ENCODE results near the gene SPSB2. TPM values are rescaled to one million over a fixed set of nuclear protein-coding genes. Genes with fewer than 3 reads are reported as not detected.
"Not testable (repeated sequence)": the region's sequence is repeated elsewhere in the genome, so short reads cannot be mapped to it uniquely, and the experiment has no call there.

Gene SPSB2
- total RNA-seq, 1 donor from 2014 or later = 6.2 TPM

DNA sequence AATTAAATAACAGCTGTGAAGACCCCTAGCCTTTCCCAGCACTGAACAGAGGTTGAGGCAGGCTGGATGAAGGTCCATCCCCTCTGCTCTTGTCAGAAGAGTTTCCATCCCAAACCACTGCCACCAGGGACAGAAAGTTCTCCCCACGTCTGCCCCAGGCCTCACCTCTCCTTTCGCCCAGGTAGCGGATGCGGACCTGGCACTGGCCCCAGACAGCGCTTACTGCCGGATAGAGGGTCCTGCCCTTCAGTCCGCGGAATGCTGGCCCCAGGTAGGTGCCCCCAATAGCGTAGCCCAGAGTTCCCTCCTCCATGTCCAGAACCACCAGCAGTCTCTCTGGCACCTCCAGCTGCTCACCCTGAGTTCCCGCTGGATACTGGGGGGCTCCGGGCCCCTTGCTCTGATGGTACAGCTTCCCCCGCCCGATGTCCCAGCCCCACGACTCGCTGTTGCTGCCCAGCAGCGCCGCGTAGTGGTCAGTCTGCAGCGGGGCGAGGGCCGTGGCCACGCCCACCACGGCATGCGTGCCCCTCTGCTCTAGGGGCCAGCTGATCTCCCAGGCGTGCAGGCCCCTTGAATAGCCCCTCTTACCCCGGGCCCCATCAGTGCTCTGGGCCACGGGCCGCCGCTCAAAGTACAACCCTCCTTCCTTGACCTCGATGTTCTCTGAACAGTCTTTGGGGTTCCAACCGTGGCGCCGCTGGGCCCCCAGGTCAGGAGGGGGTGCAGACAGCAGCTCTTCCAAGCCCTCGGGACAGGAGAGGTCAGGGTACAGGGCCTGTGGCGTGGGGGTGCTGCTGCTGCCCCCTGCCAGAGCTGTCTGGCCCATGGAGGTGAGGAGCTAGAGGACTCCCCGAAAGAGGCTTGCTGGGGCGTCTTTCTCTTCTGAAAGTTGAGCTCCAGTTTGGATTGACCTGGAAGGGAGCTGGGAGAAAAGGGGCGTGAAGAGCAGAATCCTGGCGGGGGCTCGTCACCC lies 742 bp downstream of the SPSB2 start:
- Mint-ChIP-seq H3K4me3 (peak overlapping the region; percentile 97), H3K4me1 (peaks cover 46% of the 10 kb centered on the region), H3K9me3 (no peaks in the 10 kb centered on the region), H3K27me3 (ENCODE audit: low read depth) (peaks cover 15% of the 10 kb centered on the region), H3K27ac (ENCODE audit: unreplicated experiment) (peak overlapping the region; percentile 50), H3K36me3 (ENCODE audit: low read depth) (peaks cover 25% of the 10 kb centered on the region)
- peak; percentile 96 for DNase-seq (ENCODE audit: low read depth, low spot score)
- TF ChIP-seq, protein P1, sequence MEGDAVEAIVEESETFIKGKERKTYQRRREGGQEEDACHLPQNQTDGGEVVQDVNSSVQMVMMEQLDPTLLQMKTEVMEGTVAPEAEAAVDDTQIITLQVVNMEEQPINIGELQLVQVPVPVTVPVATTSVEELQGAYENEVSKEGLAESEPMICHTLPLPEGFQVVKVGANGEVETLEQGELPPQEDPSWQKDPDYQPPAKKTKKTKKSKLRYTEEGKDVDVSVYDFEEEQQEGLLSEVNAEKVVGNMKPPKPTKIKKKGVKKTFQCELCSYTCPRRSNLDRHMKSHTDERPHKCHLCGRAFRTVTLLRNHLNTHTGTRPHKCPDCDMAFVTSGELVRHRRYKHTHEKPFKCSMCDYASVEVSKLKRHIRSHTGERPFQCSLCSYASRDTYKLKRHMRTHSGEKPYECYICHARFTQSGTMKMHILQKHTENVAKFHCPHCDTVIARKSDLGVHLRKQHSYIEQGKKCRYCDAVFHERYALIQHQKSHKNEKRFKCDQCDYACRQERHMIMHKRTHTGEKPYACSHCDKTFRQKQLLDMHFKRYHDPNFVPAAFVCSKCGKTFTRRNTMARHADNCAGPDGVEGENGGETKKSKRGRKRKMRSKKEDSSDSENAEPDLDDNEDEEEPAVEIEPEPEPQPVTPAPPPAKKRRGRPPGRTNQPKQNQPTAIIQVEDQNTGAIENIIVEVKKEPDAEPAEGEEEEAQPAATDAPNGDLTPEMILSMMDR (conservative IDR thresholded peaks at IDR 0.05) = peak; percentile 100

DNA sequence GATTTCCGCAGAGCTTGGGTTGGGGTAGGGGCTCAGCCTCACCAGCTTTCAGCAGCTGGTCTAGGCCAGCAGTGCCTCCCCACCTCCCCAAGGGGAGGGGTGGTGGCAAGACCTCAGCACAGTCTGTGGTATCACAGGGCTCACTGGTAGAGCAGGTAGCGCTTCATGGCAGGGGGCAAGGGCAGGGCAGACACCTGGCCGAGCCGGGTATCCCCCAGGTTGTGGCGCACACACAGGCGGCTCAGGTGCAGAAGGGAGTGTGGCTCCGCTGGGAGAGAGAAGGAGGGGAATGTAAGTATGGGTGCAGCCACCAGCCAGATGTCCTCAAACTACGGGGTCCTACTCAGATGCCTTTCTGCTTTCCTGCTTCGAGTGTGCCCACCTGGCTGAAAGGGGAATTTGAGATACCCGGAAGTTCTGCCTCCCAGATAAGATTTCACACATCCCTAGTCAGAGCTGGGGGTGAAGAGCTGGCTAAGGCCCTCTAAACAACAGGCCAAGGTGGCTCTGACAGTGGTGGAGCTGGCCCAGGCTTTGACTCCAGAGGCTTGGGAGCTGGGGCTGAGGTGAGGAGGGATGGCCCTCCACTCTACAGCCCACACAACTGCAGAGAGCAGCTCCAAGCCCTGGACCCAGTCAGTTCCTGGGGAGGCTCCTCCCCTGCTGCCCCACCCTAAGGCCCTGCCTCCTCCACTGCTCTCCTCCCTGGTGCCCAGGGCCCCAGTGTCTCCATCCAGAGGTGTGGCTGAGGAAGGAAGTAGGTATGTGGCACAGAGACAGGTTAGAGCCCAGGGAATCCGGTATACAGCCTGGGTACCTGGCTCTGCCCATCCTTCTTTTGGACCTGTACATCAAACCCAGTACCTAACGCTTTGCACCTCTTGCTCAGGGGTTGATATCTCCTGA lies 1.8 kb downstream of the SPSB2 start:
- Mint-ChIP-seq H3K4me1 (peaks cover 52% of the 10 kb centered on the region), H3K9me3 (no peaks in the 10 kb centered on the region), H3K27ac (ENCODE audit: unreplicated experiment) (no peak overlapping the region)

DNA sequence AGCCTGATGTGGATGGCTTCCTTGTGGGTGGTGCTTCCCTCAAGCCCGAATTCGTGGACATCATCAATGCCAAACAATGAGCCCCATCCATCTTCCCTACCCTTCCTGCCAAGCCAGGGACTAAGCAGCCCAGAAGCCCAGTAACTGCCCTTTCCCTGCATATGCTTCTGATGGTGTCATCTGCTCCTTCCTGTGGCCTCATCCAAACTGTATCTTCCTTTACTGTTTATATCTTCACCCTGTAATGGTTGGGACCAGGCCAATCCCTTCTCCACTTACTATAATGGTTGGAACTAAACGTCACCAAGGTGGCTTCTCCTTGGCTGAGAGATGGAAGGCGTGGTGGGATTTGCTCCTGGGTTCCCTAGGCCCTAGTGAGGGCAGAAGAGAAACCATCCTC lies 2.8 kb downstream of the SPSB2 start:
- not testable (repeated sequence) for H3K27ac Mint-ChIP-seq (ENCODE audit: unreplicated experiment); DNase-seq (ENCODE audit: low read depth, low spot score); H3K9me3 Mint-ChIP-seq
- H3K27me3 Mint-ChIP-seq (ENCODE audit: low read depth) = peaks cover 15% of the 10 kb centered on the region
- H3K4me3 Mint-ChIP-seq = peak overlapping the region; percentile 97
- peaks cover 24% of the 10 kb centered on the region for H3K36me3 Mint-ChIP-seq (ENCODE audit: low read depth)
- peaks cover 52% of the 10 kb centered on the region for H3K4me1 Mint-ChIP-seq

More for the DNA sequence above, 1.8 kb downstream of the SPSB2 start:
- DNase-seq (ENCODE audit: low read depth, low spot score) = no peak
- Mint-ChIP-seq H3K36me3 (ENCODE audit: low read depth) (peaks cover 21% of the 10 kb centered on the region), H3K27me3 (ENCODE audit: low read depth) (peaks cover 15% of the 10 kb centered on the region), H3K4me3 (peak overlapping the region; percentile 97)
- TF ChIP-seq, protein P1 (conservative IDR thresholded peaks at IDR 0.05) = no peak

DNA sequence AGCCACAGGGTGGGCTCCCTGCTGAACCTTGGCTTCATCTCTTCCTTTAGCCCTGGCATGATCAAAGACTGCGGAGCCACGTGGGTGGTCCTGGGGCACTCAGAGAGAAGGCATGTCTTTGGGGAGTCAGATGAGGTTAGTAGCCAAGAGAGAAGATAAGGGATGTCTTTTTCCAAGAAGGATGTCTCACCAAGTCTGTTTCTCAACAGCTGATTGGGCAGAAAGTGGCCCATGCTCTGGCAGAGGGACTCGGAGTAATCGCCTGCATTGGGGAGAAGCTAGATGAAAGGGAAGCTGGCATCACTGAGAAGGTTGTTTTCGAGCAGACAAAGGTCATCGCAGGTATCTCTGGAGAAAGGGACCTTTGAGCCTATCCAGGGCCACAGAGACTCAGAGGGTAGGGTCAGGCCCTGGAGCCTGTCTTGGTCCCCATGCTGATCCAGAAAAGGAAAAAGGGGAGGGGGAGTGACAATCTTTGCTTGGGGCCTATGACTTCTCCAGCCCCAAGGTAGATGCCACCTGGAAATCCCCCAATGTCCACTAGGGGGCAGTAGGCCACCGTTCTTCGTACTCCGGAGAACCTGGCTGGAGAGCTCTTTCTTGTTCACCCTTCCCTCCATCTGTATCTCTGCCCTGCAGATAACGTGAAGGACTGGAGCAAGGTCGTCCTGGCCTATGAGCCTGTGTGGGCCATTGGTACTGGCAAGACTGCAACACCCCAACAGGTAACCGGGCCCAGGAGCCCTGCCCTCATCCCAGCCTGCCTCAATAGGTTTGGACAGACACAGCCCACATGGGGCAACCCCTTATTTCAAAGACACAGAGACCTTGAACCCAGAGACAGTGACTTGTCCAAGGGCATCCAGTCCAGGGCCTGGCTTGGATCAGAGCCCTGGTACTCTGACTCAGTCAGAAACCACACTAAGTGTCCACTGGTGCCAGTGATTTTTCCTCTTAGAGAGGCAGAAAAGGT lies 3.8 kb downstream of the SPSB2 start:
- peaks cover 52% of the 10 kb centered on the region for H3K4me1 Mint-ChIP-seq
- peaks cover 30% of the 10 kb centered on the region for H3K36me3 Mint-ChIP-seq (ENCODE audit: low read depth)
- TF ChIP-seq, protein P1 (conservative IDR thresholded peaks at IDR 0.05) = peak; percentile 99
- peak; percentile 85 for DNase-seq (ENCODE audit: low read depth, low spot score)
- peak overlapping the region; percentile 68 for H3K27ac Mint-ChIP-seq (ENCODE audit: unreplicated experiment)
- H3K4me3 Mint-ChIP-seq = peak overlapping the region; percentile 97
- H3K27me3 Mint-ChIP-seq (ENCODE audit: low read depth) = peaks cover 15% of the 10 kb centered on the region
- H3K9me3 Mint-ChIP-seq = no peaks in the 10 kb centered on the region

DNA sequence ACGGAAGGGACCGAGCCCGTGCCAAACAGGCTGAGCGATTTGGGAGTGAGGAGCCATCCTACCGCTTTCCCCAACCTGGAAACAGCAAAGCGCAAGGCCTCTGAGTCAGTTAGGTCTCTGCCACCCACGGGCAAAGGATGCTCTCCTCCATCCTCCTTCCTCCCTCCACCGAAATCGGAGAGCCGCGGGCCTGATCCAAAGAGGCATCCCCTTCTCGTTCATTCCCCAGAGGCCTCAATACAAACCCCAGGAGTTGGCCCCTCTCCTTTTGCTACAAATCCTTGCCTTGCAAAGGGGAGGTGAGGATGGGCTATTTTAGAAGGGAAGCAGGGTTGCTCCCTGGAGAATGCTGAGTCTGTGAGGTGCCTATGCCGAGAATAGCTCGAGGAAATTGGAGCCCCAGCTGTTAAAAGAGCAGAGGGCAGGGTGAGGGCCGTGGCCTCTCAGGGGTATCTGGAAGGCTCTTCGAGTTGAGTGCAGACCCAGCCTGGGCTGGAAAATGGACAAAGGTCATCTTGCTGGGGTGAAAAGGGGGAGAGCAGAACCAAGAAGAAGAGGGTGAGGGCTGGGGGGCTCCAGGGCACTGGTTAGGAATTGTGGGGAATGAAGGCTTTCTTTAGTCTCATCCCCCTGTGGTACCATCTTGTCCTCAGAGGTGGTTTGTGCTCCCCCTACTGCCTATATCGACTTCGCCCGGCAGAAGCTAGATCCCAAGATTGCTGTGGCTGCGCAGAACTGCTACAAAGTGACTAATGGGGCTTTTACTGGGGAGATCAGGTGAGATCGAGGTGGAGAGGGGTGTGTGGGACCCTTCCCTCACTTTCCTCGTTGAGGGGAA lies 4.7 kb downstream of the SPSB2 start:
- Mint-ChIP-seq H3K27ac (ENCODE audit: unreplicated experiment) (peak overlapping the region; percentile 83), H3K4me3 (peak overlapping the region; percentile 97), H3K4me1 (peaks cover 46% of the 10 kb centered on the region), H3K27me3 (ENCODE audit: low read depth) (peaks cover 15% of the 10 kb centered on the region), H3K36me3 (ENCODE audit: low read depth) (peaks cover 32% of the 10 kb centered on the region), H3K9me3 (no peaks in the 10 kb centered on the region)
- TF ChIP-seq, protein P1 (conservative IDR thresholded peaks at IDR 0.05) = no peak
- DNase-seq (ENCODE audit: low read depth, low spot score) = no peak

Data from neural crest cell (in vitro differentiated cells).